Ishikawa (cell line): ENCODE measurements around the gene FITM2.
"Not testable (repeated sequence)": the region's sequence is repeated elsewhere in the genome, so short reads cannot be mapped to it uniquely, and the experiment has no call there.

Experiments
- CEBPB ChIP-seq: IDR thresholded peaks from 2 replicates; pipeline ENCODE4 v1.6.1; 2012
- CREB1 ChIP-seq: IDR thresholded peaks from 2 replicates; pipeline ENCODE4 v1.6.1; 2012; ENCODE audit warnings: low read depth
- EGR1 ChIP-seq: IDR thresholded peaks from 2 replicates; pipeline ENCODE4 v1.6.1; 2012
- FOXM1 ChIP-seq: IDR thresholded peaks from 2 replicates; pipeline ENCODE4 v1.6.1; 2012; ENCODE audit warnings: low read depth, borderline replicate concordance
- REST ChIP-seq: IDR thresholded peaks from 2 replicates; pipeline ENCODE4 v1.6.1; 2012; ENCODE audit warnings: low read depth, mild to moderate bottlenecking
- TAF1 ChIP-seq: IDR thresholded peaks from 2 replicates; pipeline ENCODE4 v1.6.1; 2012; ENCODE audit warnings: low read depth, mild to moderate bottlenecking
- TEAD4 ChIP-seq: IDR thresholded peaks from 2 replicates; pipeline ENCODE4 v1.6.1; 2012
- YY1 ChIP-seq: IDR thresholded peaks from 2 replicates; pipeline ENCODE4 v1.6.1; 2012; ENCODE audit warnings: low read depth

- TF ChIP-seq EGR1, TAF1, CREB1, FOXM1, REST, YY1, TEAD4, CEBPB: not testable (repeated sequence)
Measured at GRCh38 chr20:44327748-44328147, 16.7 kb upstream of the FITM2 start.
